SH-SY5Y (cell line): ENCODE measurements around the gene AKAP4.

Experiments
- GATA2 ChIP-seq: IDR thresholded peaks from 2 replicates; pipeline ENCODE4 v1.6.1; 2011; ENCODE audit warnings: mild to moderate bottlenecking, low read depth, low read length
- GATA3 ChIP-seq: IDR thresholded peaks from 2 replicates; pipeline ENCODE4 v1.6.1; 2011; ENCODE audit warnings: low read depth, mild to moderate bottlenecking, low read length, moderate library complexity

DNA sequence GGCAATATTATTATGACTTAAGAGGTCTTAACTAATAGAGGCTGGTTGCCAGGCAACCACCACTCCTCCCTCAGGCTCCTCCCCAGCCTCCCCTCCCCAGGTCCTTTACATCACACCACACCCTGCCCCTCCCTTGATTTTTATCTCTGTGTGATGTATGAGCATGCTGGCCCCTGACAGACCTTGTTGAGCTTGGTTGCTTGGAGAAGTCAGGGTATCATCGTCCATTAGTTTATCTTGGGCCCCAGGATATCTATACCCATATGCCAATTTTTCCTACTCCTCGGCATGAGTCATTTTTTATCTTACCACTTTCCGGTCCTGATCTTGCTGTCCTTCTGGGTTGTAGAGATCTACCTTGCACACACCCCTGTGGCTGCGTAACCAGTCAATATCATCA is 2.5 kb downstream of the AKAP4 start:
- TF ChIP-seq GATA2 (no peak), GATA3 (no peak)
